ACC112 (cell line): Measurements from ENCODE around the gene YEATS2.

Source experiments
- H2AFZ ChIP-seq: fragments of 200-600 bp; sonication (generic); one replicate; pipeline ENCODE4 v1.6.0; 2017; ENCODE audit warnings: antibody characterized with exemption, low read length; ENCODE audit not compliant: unreplicated experiment
- H3K27ac ChIP-seq: fragments of 200-600 bp; sonication (generic); 2 replicates; pipeline ENCODE4 v1.5.1; 2014; ENCODE audit warnings: low read depth, mild to moderate bottlenecking, antibody characterized with exemption, low read length, moderate library complexity
- H3K27me3 ChIP-seq: fragments of 200-600 bp; sonication (generic); 2 replicates; pipeline ENCODE4 v1.6.1; 2014; ENCODE audit warnings: mild to moderate bottlenecking, antibody characterized with exemption, low read length, moderate library complexity, mixed read lengths; ENCODE audit not compliant: insufficient read depth
- H3K36me3 ChIP-seq: fragments of 200-600 bp; sonication (generic); 2 replicates; pipeline ENCODE4 v1.6.1; 2016; ENCODE audit warnings: mild to moderate bottlenecking, antibody characterized with exemption, low read length, moderate library complexity, mixed read lengths; ENCODE audit not compliant: insufficient read depth
- H3K4me1 ChIP-seq: fragments of 200-600 bp; sonication (generic); one replicate; pipeline ENCODE4 v1.6.1; 2016; ENCODE audit warnings: low read length, mixed read lengths; ENCODE audit not compliant: insufficient read depth, unreplicated experiment, control insufficient read depth
- H3K4me3 ChIP-seq: fragments of 200-600 bp; sonication (generic); 2 replicates; pipeline ENCODE4 v1.5.1; 2014; ENCODE audit warnings: mild to moderate bottlenecking, low read depth, low read length
- H3K79me2 ChIP-seq: fragments of 200-600 bp; sonication (generic); one replicate; pipeline ENCODE4 v1.6.0; 2016; ENCODE audit warnings: low read length; ENCODE audit not compliant: control insufficient read depth, unreplicated experiment, insufficient read depth

YEATS2 gene

GRCh38 chr3:183810643-183811594 lies 113.3 kb downstream of the YEATS2 start:
- no peaks in the 10 kb centered on the region for H3K4me1 ChIP-seq
- H3K4me3 ChIP-seq: no peak overlapping the region
- peaks cover 40% of the 10 kb centered on the region for H3K36me3 ChIP-seq
- H3K27ac ChIP-seq: no peak overlapping the region
- no peak overlapping the region for H2AFZ ChIP-seq
- no peaks in the 10 kb centered on the region for H3K27me3 ChIP-seq
- H3K79me2 ChIP-seq: no peaks in the 10 kb centered on the region

GRCh38 chr3:183811638-183812037 lies 114.0 kb downstream of the YEATS2 start:
- Histone ChIP-seq H3K4me3 (no peak overlapping the region), H3K4me1 (no peaks in the 10 kb centered on the region), H3K36me3 (peaks cover 38% of the 10 kb centered on the region), H2AFZ (no peak overlapping the region), H3K79me2 (no peaks in the 10 kb centered on the region), H3K27ac (no peak overlapping the region), H3K27me3 (no peaks in the 10 kb centered on the region)

- Histone ChIP-seq H2AFZ (no peak overlapping the region), H3K27ac (no peak overlapping the region), H3K79me2 (no peaks in the 10 kb centered on the region), H3K4me3 (no peak overlapping the region), H3K4me1 (no peaks in the 10 kb centered on the region), H3K27me3 (no peaks in the 10 kb centered on the region), H3K36me3 (peaks cover 32% of the 10 kb centered on the region)
Observed at GRCh38 chr3:183812761-183813445, 115.3 kb downstream of the YEATS2 start.

- no peak overlapping the region for H2AFZ ChIP-seq
- H3K27me3 ChIP-seq: no peaks in the 10 kb centered on the region
- H3K36me3 ChIP-seq: peaks cover 21% of the 10 kb centered on the region; the same call in 1 of the 2 replicates
- H3K79me2 ChIP-seq: no peaks in the 10 kb centered on the region
- H3K27ac ChIP-seq: no peak overlapping the region
- no peaks in the 10 kb centered on the region for H3K4me1 ChIP-seq
- H3K4me3 ChIP-seq: no peak overlapping the region
Observed at GRCh38 chr3:183814240-183814639, 116.6 kb downstream of the YEATS2 start.

GRCh38 chr3:183815563-183815940 lies 118.0 kb downstream of the YEATS2 start:
- Histone ChIP-seq H3K27me3 (no peaks in the 10 kb centered on the region), H3K4me3 (no peak overlapping the region), H3K79me2 (no peaks in the 10 kb centered on the region), H3K27ac (no peak overlapping the region), H3K36me3 (peaks cover 9% of the 10 kb centered on the region; the same call in 1 of the 2 replicates), H2AFZ (no peak overlapping the region), H3K4me1 (no peaks in the 10 kb centered on the region)

GRCh38 chr3:183815951-183816475 lies 118.4 kb downstream of the YEATS2 start:
- H3K36me3 ChIP-seq: peaks cover 5% of the 10 kb centered on the region; the same call in 1 of the 2 replicates
- H3K27ac ChIP-seq: no peak overlapping the region

GRCh38 chr3:183816681-183817510 lies 119.3 kb downstream of the YEATS2 start:
- no peaks in the 10 kb centered on the region for H3K4me1 ChIP-seq
- no peak overlapping the region for H2AFZ ChIP-seq
- H3K4me3 ChIP-seq: no peak overlapping the region
- peaks cover 5% of the 10 kb centered on the region; the same call in 1 of the 2 replicates for H3K36me3 ChIP-seq
- H3K79me2 ChIP-seq: no peaks in the 10 kb centered on the region
- H3K27ac ChIP-seq: no peak overlapping the region
- H3K27me3 ChIP-seq: no peaks in the 10 kb centered on the region

More at GRCh38 chr3:183815951-183816475, 118.4 kb downstream of the YEATS2 start:
- Histone ChIP-seq H3K4me1 (no peaks in the 10 kb centered on the region), H3K79me2 (no peaks in the 10 kb centered on the region), H3K27me3 (no peaks in the 10 kb centered on the region), H3K4me3 (no peak overlapping the region), H2AFZ (no peak overlapping the region)

- no peak overlapping the region for H2AFZ ChIP-seq
- H3K79me2 ChIP-seq: no peaks in the 10 kb centered on the region
- no peaks in the 10 kb centered on the region for H3K4me1 ChIP-seq
- H3K27me3 ChIP-seq: no peaks in the 10 kb centered on the region
- peaks cover 5% of the 10 kb centered on the region; the same call in 1 of the 2 replicates for H3K36me3 ChIP-seq
- no peak overlapping the region for H3K4me3 ChIP-seq
- H3K27ac ChIP-seq: no peak overlapping the region
Observed at GRCh38 chr3:183817639-183818038, 120.0 kb downstream of the YEATS2 start.

GRCh38 chr3:183818041-183818620 lies 120.5 kb downstream of the YEATS2 start:
- H3K27me3 ChIP-seq: no peaks in the 10 kb centered on the region
- no peaks in the 10 kb centered on the region for H3K4me1 ChIP-seq
- H3K27ac ChIP-seq: no peak overlapping the region
- H2AFZ ChIP-seq: no peak overlapping the region
- H3K4me3 ChIP-seq: no peak overlapping the region
- no peaks in the 10 kb centered on the region for H3K79me2 ChIP-seq
- peaks cover under 1% of the 10 kb centered on the region; the same call in 1 of the 2 replicates for H3K36me3 ChIP-seq
